NT2/D1 (cell line): Measurements from ENCODE around the gene KRTAP4-6.

Source experiments
- YY1 ChIP-seq: IDR thresholded peaks from 2 replicates; pipeline ENCODE4 v1.6.1; 2011; ENCODE audit not compliant: insufficient read length, insufficient read depth
- ZNF274 ChIP-seq: IDR thresholded peaks from 2 replicates; pipeline ENCODE4 v1.6.1; 2011; ENCODE audit warnings: mild to moderate bottlenecking, low read depth, low read length

DNA sequence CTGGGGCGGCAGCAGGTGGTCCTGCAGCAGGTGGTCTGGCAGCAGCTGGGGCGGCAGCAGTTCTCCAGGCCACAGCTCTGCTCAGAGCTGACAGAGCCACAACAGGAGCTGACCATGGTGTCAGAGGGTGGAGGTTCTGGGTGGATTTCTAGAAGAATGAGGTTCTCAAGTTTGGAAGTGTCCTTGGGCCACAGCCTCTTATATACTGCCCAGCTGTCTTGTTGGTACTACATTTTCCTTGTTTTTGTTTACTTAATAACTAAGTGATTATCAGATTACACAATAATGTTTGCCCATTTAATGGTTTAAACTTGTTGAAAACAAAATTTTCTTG is 9.3 kb upstream of the KRTAP4-6 start, which contains the start of gene KRTAP4-5:
- TF ChIP-seq ZNF274 (no peak), YY1 (no peak)
